Endothelial cell of umbilical vein (primary cell): ENCODE results near the gene RAB3GAP2. TPM values are rescaled to one million over a fixed set of nuclear protein-coding genes. Genes with fewer than 3 reads are reported as not detected.
"Not testable (repeated sequence)": the region's sequence is repeated elsewhere in the genome, so short reads cannot be mapped to it uniquely, and the experiment has no call there.

Experiments
- BruUV-seq: library from RNA; stranded (reverse); fragments of 400-500 nt; replicated peaks from 2 replicates; lab custom pipeline; 2021; lab: Mats Ljungman, UMichigan
- CTCF ChIA-PET: fragments of 300-600, 350-600 bp; sonication (Branson Sonifier 250); formaldehyde crosslinking; loops from one replicate; lab custom pipeline; 2021; ENCODE audit warnings: antibody characterized with exemption, inconsistent platforms; lab: Charles Lee
- POLR2A ChIA-PET: fragments of 300-600, 350-600 bp; sonication (Branson Sonifier 250); formaldehyde crosslinking; loops from one replicate; lab custom pipeline; 2021; ENCODE audit warnings: antibody characterized with exemption, inconsistent platforms; lab: Charles Lee
- DNase-seq: peaks from one replicate; pipeline ENCODE4 v3.0.0-alpha.2; 2011; ENCODE audit warnings: low read depth, low spot score
- FAIRE-seq: peaks from 2 replicates; lab custom pipeline; 2011; peaks lifted over from hg19 to GRCh38; lab: Jason Lieb, UNC
- H2AFZ ChIP-seq: 2 replicates; pipeline ENCODE4 v1.6.0; 2012; ENCODE audit warnings: low read depth, low read length, control low read depth, inconsistent platforms
- H3K27ac ChIP-seq: 2 replicates; pipeline ENCODE4 v1.5.1; 2011; ENCODE audit warnings: low read depth, mild to moderate bottlenecking, control low read depth, low read length, moderate library complexity; ENCODE audit not compliant: insufficient read depth
- H3K27me3 ChIP-seq, 2 experiments: 2 replicates each; pipeline versions ENCODE4 v1.6.0 to v1.6.1; 2011; ENCODE audit warnings: low read length in 2 of 2, mixed read lengths in 1 of 2; ENCODE audit not compliant: control insufficient read depth in 2 of 2, insufficient read depth in 2 of 2
- H3K36me3 ChIP-seq, 2 experiments: 2 replicates in 1 of 2; 3 replicates in 1 of 2; pipeline ENCODE4 v1.5.1; 2011; ENCODE audit warnings: low read length in 2 of 2, mild to moderate bottlenecking in 1 of 2, moderate library complexity in 1 of 2; ENCODE audit not compliant: control insufficient read depth in 2 of 2, insufficient read depth in 2 of 2; ENCODE audit errors: extremely low read depth in 1 of 2
- H3K4me1 ChIP-seq: 3 replicates; pipeline ENCODE4 v1.5.1; 2011; ENCODE audit warnings: mild to moderate bottlenecking, low read length; ENCODE audit not compliant: control insufficient read depth, insufficient read depth; ENCODE audit errors: extremely low read depth
- H3K4me2 ChIP-seq: 2 replicates; pipeline ENCODE4 v1.6.1; 2011; ENCODE audit warnings: low read length, control low read depth, mixed read lengths; ENCODE audit not compliant: insufficient read depth
- H3K4me3 ChIP-seq, 3 experiments: fragments of 200-600 bp in 1 of 3; sonication (generic), shearing (Covaris generic) in 1 of 3; replicated peaks in 1 of 3; 2 replicates each; pipeline ENCODE4 v1.5.1; 2011 to 2016; ENCODE audit warnings: control low read depth in 3 of 3, low read length in 3 of 3, mild to moderate bottlenecking in 2 of 3, inconsistent platforms in 1 of 3, low read depth in 1 of 3, moderate library complexity in 1 of 3; ENCODE audit not compliant: insufficient read depth in 1 of 3
- H3K79me2 ChIP-seq: 2 replicates; pipeline ENCODE4 v1.6.0; 2012; ENCODE audit warnings: low read length, inconsistent platforms; ENCODE audit not compliant: control insufficient read depth, insufficient read depth
- H3K9ac ChIP-seq: replicated peaks from 2 replicates; pipeline ENCODE3; 2011; ENCODE audit warnings: low read length, control low read depth; ENCODE audit not compliant: insufficient read depth; ENCODE audit errors: extremely low read depth
- H3K9me1 ChIP-seq: replicated peaks from 3 replicates; pipeline ENCODE4 v1.6.0; 2011; ENCODE audit warnings: mild to moderate bottlenecking, low read length; ENCODE audit not compliant: control insufficient read depth, insufficient read depth; ENCODE audit errors: extremely low read depth
- H3K9me3 ChIP-seq: replicated peaks from 2 replicates; pipeline ENCODE4 v1.5.1; 2012; ENCODE audit warnings: low read length, inconsistent platforms; ENCODE audit not compliant: control insufficient read depth, insufficient read depth
- H4K20me1 ChIP-seq: replicated peaks from 2 replicates; pipeline ENCODE3; 2011; ENCODE audit warnings: mild to moderate bottlenecking, low read length; ENCODE audit not compliant: control insufficient read depth, insufficient read depth; ENCODE audit errors: extremely low read depth
- EZH2 ChIP-seq: IDR thresholded peaks from 2 replicates; pipeline ENCODE4 v1.6.1; 2012; ENCODE audit warnings: borderline replicate concordance, low read depth, mild to moderate bottlenecking, moderate library complexity, low read length, inconsistent platforms; ENCODE audit not compliant: severe bottlenecking
- FOS ChIP-seq: IDR thresholded peaks from 2 replicates; pipeline ENCODE4 v1.6.1; 2011; ENCODE audit warnings: mild to moderate bottlenecking, low read length, moderate library complexity, borderline replicate concordance; ENCODE audit not compliant: insufficient read depth
- GATA2 ChIP-seq: IDR thresholded peaks from 2 replicates; pipeline ENCODE4 v1.7.0; 2011; ENCODE audit warnings: low read depth, mild to moderate bottlenecking, moderate library complexity, mixed read lengths, low read length; ENCODE audit not compliant: insufficient read length, insufficient read depth
- MAX ChIP-seq: IDR thresholded peaks from 2 replicates; pipeline ENCODE4 v1.6.1; 2011; ENCODE audit not compliant: insufficient read depth, insufficient read length
- MYC ChIP-seq: IDR thresholded peaks from one replicate; pipeline ENCODE4 v1.6.1; 2011; ENCODE audit warnings: mild to moderate bottlenecking, low read depth, low read length
- POLR2A ChIP-seq: IDR thresholded peaks from 2 replicates; pipeline ENCODE4 v1.6.1; 2012; ENCODE audit warnings: low read depth, mild to moderate bottlenecking, control low read depth, low read length
- POLR2AphosphoS5 ChIP-seq: IDR thresholded peaks from 2 replicates; pipeline ENCODE4 v1.6.1; 2012; ENCODE audit warnings: low read depth, mild to moderate bottlenecking, control low read depth, low read length, moderate library complexity; ENCODE audit not compliant: insufficient read depth
- dilution Hi-C: fragments of 300-500 bp; cut with MboI; formaldehyde crosslinking; loops from one replicate; pipeline ENCODE4 v1.15.0; 2019; ENCODE audit warnings: low sequenced_read_pairs; ENCODE audit not compliant: extremely low pct_ligation_motif_present
- intact Hi-C: fragments of 100-400 bp; cut with micrococcal nuclease; formaldehyde crosslinking; loops from one replicate; pipeline ENCODE4 v1.10.0; 2022
- polyA plus RNA-seq, 4 experiments: library from polyadenylated mRNA; depleted of rRNA in 3 of 4; stranded (reverse) in 3 of 4; unstranded in 1 of 4; fragments of >200 nt; gene quantifications; 2 replicates each; pipeline versions ENCODE4 v1.2.1 to v1.2.3, GENCODE V29; 2011 to 2012; ENCODE audit warnings: missing spikeins in 1 of 4
- total RNA-seq: library from RNA; stranded (reverse); gene quantifications from 2 replicates; pipeline ENCODE4 v1.2.3, GENCODE V29; 2021

The RAB3GAP2 gene
- total and polyA plus RNA-seq, 2 donors (not counting 3 experiments of a cell fraction or from before 2014, with no cell fraction given), result 11.1 to 37.4 TPM

GRCh38 chr1:220170836-220171526 is 101.3 kb downstream of the RAB3GAP2 start:
- H3K9me1 ChIP-seq, result no peaks in the 10 kb centered on the region
- H3K9me3 ChIP-seq, result no peaks in the 10 kb centered on the region
- no peaks in the 10 kb centered on the region for H4K20me1 ChIP-seq
- no peak overlapping the region for H3K9ac ChIP-seq
- H3K79me2 ChIP-seq, result no peaks in the 10 kb centered on the region
- dilution Hi-C loops (no loop called here), intact Hi-C loops (no loop called here)
- BruUV-seq, result no TSS peak
- no peaks in the 10 kb centered on the region for H3K4me1 ChIP-seq
- H3K27ac ChIP-seq, result no peak overlapping the region
- ChIA-PET CTCF (no interaction called here), POLR2A (no interaction called here)
- DNase-seq (no peak), FAIRE-seq (no peak)
- H2AFZ ChIP-seq, result no peak overlapping the region
- TF ChIP-seq POLR2AphosphoS5 (no peak), MAX (no peak), MYC (no peak), POLR2A (no peak), GATA2 (no peak), EZH2 (no peak), FOS (no peak)
- no peaks in the 10 kb centered on the region for H3K27me3 ChIP-seq
- H3K4me3 ChIP-seq, result no peak overlapping the region
- peaks cover 13 to 17% of the 10 kb centered on the region in 2 experiments for H3K36me3 ChIP-seq
- no peak overlapping the region for H3K4me2 ChIP-seq

- CTCF ChIA-PET, H3K27me3 ChIP-seq, POLR2A ChIA-PET, DNase-seq, H4K20me1 ChIP-seq, H3K27ac ChIP-seq, H3K4me2 ChIP-seq, H2AFZ ChIP-seq, dilution Hi-C loops, intact Hi-C loops, H3K79me2 ChIP-seq, H3K9me3 ChIP-seq, H3K9me1 ChIP-seq, H3K4me1 ChIP-seq, H3K9ac ChIP-seq, FAIRE-seq, BruUV-seq, H3K4me3 ChIP-seq: not testable (repeated sequence)
- peaks cover 13 to 17% of the 10 kb centered on the region in 2 experiments for H3K36me3 ChIP-seq
These were observed 102.4 kb downstream of the RAB3GAP2 start for GRCh38 chr1:220169887-220170286.
